AG08395 (cell line): ENCODE data around the gene ZNF330.

Source experiments
- DNase-seq: peaks from one replicate; pipeline ENCODE4 v3.0.0; 2012; ENCODE audit warnings: mixed read lengths, low spot score

ZNF330 gene

GRCh38 chr4:141233673-141234072 is 13.0 kb downstream of the ZNF330 start:
- DNase-seq: no peak

GRCh38 chr4:141238186-141238585 is 17.5 kb downstream of the ZNF330 start:
- DNase-seq: no peak

- DNase-seq: no peak
These were observed 19.6 kb downstream of the ZNF330 start for GRCh38 chr4:141240259-141240658.

GRCh38 chr4:141240671-141241070 is 20.0 kb downstream of the ZNF330 start:
- no peak for DNase-seq

GRCh38 chr4:141241986-141242385 is 21.3 kb downstream of the ZNF330 start:
- no peak for DNase-seq

- no peak for DNase-seq
These were observed 23.7 kb downstream of the ZNF330 start for GRCh38 chr4:141244419-141244818.

GRCh38 chr4:141246243-141246642 is 25.5 kb downstream of the ZNF330 start:
- peak; percentile 56 for DNase-seq

- DNase-seq: no peak
These were observed 26.2 kb downstream of the ZNF330 start for GRCh38 chr4:141246683-141247429.

- no peak for DNase-seq
These were observed 26.7 kb downstream of the ZNF330 start for GRCh38 chr4:141247430-141247780.

GRCh38 chr4:141248029-141248428 is 27.3 kb downstream of the ZNF330 start:
- no peak for DNase-seq

GRCh38 chr4:141248486-141248885 is 27.8 kb downstream of the ZNF330 start:
- no peak for DNase-seq

- DNase-seq: no peak
These were observed 33.6 kb downstream of the ZNF330 start for GRCh38 chr4:141254326-141254725.

GRCh38 chr4:141255016-141255415 is 34.3 kb downstream of the ZNF330 start:
- no peak for DNase-seq

- no peak for DNase-seq
These were observed 37.9 kb downstream of the ZNF330 start for GRCh38 chr4:141258558-141258957.

- peak; percentile 71 for DNase-seq
These were observed 55.1 kb downstream of the ZNF330 start for GRCh38 chr4:141275834-141276233.

- DNase-seq: no peak
These were observed 62.5 kb downstream of the ZNF330 start for GRCh38 chr4:141283152-141283551.

- DNase-seq: no peak
These were observed 62.9 kb downstream of the ZNF330 start for GRCh38 chr4:141283563-141283962.
